SK-N-MC (cell line): ENCODE measurements around the gene TSHZ2.

Experiments used
- EZH2 ChIP-seq: fragments of 200-600 bp; sonication (generic); IDR thresholded peaks from one replicate; pipeline ENCODE4 v1.6.1; 2017; ENCODE audit warnings: antibody characterized with exemption
- POLR2AphosphoS5 ChIP-seq: IDR thresholded peaks from 2 replicates; pipeline ENCODE4 v1.6.1; 2012; ENCODE audit warnings: mild to moderate bottlenecking, low read depth, low read length, borderline replicate concordance

DNA sequence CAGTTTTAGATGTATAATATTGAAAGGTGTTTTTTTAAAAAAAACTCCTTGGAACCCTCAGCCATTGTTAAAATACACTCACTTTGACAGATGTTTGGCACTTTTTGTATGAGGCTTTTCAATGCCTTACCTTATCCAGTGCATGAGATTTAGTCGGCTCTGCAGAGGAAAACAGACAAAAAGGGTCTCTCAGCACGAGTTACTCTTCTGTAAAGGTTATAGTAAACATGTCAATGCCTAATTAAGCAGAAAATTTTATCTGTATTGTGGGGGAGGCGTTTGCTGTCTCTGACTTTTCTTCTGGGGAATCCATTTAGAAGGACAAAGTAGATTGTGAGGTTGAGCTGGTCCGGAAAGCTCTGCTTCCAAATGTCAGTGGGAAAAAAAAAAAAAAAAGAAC lies 278.3 kb downstream of the TSHZ2 start:
- TF ChIP-seq POLR2AphosphoS5 (no peak), EZH2 (no peak)
